GM03348 (cell line): ENCODE data around the gene PLBD1.

Experiments
- DNase-seq: peaks from one replicate; pipeline ENCODE4 v3.0.0; 2012; ENCODE audit warnings: low spot score

PLBD1 gene, protein sequence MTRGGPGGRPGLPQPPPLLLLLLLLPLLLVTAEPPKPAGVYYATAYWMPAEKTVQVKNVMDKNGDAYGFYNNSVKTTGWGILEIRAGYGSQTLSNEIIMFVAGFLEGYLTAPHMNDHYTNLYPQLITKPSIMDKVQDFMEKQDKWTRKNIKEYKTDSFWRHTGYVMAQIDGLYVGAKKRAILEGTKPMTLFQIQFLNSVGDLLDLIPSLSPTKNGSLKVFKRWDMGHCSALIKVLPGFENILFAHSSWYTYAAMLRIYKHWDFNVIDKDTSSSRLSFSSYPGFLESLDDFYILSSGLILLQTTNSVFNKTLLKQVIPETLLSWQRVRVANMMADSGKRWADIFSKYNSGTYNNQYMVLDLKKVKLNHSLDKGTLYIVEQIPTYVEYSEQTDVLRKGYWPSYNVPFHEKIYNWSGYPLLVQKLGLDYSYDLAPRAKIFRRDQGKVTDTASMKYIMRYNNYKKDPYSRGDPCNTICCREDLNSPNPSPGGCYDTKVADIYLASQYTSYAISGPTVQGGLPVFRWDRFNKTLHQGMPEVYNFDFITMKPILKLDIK

DNA sequence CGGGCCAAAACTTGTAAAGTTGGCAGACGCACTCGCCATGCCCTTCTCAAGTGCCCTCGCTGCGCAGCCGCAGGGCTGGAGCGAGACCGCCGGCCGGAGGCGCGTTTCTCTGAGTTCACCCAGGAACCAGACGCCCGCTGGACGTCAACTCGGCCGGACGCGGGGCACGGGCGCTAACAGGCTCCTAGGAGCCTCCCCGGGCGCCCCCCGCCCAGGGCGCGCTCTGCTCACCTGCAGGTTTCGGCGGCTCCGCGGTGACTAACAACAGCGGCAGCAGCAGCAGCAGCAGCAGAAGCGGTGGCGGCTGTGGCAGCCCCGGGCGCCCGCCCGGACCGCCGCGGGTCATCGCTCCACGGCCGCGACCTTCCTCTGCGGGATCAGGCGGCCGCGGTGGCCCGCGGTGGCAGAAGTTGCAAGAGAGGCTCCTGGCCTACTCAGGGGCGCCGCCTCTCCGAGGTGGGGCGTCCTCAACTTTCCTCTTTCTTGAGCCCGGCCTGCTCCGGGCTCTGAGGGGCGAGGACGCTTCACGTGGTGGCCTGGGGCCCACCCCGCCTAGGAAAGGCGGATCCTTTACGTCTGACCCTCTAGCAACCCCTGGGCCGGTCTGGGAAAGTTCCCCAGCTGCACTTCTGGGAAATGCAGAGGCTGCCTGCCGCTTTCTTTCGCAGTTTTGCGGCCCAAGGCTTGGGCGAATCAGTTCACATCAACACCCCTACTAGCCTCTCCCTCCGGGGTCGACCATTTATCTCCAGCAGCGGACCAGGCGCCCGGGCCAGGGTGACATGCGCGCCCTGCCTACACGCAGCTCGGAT lies at the start of gene PLBD1:
PLBD1 (minus strand) TSS at position 533 of the 812 bp plus-strand sequence; CDS start at position 346, 187 bp downstream.
- DNase-seq, result peak; percentile 38

DNA sequence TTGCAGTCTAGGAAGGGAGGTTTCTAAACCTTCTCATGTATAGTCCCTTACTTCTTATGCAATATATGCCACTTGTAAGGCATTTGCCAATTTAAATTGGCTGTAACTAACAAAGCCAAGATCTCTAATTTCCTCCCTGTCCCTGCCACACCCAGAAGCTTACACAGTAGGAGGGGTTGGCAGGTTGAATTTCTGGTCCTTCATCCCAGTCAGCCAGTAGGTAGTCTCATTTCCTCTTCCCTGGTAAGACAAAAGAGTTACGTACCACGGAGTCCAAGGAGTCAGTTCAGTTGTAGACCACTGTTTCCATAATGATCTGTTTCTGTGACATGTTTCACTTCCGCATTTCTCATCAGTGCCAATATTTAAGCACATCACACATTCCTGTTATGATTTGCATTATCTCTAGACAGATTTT lies 47.0 kb upstream of the PLBD1 start:
- no peak for DNase-seq

DNA sequence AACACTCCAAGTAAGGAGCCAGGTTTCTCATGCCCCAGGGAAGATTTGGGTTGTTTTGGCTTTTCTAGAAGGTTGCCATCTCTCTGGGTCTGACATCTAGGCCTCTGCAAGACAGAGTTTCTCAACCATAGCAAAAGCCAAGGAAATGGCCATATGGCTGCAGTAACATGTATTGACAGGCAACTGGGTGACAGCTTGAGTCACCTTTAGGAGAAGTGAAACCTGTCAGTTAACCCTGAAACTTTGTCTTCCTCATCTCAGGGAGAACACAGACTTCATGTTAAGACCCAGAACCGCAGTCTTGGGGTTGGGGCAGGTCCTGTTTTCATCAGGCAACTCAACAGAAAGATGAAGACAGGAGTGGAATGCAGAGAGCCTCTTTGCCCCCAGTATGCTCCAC lies 46.0 kb upstream of the PLBD1 start:
- DNase-seq, result no peak

DNA sequence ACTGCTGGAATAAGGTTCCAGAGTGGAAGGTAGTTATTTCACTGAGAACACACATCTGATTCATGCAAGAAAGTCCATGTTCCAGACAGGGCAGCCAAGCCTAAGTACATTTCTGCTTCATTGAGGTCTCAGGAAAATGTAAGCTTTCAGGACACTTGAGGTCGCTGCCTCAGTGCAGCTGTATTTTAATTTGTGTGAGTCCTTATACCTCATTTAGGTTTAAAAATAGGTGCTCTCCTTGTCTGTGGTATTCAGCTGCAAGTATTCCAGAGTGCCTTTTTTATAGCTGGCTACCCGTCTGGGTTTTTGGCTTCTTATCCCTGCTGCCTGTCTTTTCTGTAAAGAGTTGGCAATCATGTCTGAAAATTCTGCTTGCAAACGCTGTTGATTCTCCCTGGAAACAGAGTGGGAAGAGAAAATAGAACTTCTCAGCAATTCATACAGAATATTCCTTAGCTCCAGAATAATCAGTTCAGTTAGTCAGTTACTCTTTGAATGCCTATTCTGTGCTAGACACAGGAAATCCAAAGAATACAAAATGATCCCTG lies 45.3 kb upstream of the PLBD1 start:
- DNase-seq, result no peak

DNA sequence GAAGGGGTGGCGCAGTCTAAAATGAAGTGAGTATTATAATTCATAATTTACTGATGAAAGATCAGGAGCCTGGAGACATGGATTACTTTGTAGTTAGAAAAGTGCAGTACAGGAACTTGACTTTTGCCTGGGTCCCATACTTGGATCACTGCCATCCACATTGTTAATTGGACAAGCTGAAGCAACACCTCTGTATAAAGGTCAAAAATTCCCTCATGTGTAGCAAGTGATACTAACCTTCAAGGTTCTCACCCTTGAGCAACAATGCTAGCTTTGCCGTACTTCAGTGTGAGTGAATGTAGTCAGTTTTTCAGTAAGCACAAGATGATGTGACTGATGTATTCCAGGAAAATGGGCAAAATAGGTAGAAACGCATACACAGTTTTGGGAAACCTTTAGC lies 44.6 kb upstream of the PLBD1 start:
- DNase-seq, result no peak

DNA sequence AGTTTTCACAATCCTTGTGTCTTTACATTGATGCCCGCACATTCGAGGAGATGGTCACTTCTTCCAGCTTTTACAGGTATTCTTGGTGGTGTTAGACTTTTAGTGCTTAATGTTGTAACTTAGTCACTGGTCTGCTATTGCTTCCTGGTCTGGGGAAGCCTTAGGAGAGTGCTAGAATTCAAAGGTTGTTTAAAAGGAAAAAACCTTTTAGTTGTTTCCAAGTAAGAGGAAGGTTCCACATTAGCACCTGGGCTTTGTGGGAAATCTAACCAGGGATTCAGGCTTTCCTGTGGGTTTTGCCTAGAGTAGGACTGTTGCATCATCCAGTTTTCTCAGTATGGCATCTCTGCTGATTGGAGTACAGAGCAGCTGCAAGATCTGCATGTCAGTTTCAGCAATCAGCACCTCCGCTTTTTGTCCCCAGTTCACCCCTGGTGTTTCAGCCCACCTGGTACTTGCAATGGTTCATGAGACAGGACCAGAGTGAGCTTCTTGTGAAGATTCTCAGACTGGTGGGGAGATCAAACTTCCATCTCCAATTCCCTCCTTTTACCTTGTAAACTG lies 44.0 kb upstream of the PLBD1 start:
- no peak for DNase-seq

DNA sequence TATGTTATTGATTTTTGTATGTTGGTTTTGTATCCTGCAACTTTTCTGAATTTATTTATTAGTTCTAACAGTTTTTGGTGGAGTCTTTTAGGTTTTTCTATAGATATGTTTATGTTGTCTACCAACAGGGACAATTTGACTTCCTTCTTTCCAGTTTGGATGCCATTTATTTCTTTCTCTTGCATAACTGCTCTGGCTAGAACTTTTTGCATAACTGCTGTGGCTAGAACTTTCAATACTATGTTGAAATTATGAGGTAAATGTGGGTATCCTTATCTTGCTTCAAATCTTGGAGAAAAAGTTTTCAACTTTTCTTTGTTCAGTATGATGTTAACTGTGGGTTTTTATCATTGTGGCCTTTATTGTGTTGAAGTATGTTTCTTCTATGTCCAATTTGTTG lies 39.9 kb upstream of the PLBD1 start:
- DNase-seq, result no peak

DNA sequence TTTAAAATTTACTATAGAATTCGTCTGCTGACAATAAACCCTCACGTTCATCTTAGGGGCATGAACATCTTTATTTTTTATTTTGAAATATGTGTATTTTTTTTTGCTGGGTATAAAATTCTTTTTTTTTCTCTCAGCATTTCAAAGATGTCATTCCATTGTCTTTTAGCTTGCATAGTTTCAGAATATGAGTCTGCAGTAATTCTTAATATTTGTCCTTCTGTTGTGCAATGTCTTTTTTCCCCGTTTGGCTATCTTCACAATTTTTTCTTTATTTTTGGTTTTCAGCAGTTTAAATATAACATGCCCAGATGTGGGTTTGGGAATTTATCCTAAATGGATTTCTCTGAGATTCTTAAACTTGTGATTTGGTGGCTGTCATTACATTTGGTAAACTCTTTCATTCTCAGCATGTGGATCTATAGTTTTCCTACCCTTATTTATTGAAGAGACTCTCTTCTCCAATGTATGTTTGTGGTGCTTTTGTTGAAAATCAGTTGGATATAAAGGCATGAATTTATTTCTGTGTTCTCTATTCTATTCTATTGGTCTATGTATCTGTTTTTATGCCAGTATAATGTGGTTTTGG lies 37.8 kb upstream of the PLBD1 start:
- DNase-seq, result no peak

DNA sequence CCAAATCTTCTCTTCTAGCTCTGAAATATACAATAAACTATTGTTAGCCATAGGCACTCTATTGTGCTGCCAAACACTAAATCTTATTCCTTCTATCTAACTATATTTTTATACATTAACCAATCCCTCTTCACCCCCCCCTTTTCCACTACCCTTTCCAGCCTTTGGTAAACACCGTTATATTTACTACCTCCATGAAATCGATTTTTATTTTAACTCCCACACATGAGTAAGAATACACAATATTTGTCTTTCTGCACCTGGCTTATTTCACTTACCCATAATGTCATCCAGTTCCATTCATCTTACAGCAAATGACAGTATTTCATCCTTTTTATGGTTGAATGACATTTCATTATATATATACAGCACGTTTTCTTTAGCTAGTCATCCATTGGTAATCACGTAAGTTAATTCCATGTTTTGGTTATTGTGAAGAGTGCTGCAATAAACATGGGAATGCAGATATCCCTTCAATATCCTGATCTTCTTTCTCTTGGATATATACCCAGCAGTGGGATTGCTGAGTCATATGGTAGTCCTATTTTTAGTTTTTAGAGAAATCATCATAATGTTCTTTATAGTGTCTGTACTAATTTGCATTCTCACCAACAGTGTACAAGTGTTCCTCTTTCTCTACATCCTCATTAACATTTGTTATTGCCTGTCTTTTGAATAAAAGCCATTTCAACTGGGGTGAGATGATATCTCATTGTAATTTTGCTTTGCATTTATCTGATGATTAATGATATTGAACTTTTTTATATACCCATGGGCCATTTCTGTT lies 34.2 kb upstream of the PLBD1 start:
- DNase-seq, result no peak

DNA sequence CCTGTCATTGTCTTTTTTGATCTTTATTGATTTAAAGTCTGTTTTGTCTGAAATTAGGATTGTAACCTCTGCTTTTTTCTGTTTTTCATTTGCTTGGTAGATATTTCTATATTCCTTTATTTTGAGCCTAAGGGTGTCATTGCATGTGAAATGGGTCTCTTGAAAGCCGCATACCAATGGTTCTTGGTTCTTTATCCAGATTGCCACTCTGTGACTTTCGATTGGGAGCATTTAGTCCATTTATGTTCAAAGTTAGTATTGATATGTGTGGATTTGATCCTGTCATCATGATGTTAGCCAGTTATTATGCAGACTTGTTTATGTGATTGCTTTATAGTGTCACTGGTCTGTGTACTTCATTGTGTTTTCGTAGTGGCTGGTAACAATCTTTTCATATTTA lies 29.8 kb upstream of the PLBD1 start:
- no peak for DNase-seq

DNA sequence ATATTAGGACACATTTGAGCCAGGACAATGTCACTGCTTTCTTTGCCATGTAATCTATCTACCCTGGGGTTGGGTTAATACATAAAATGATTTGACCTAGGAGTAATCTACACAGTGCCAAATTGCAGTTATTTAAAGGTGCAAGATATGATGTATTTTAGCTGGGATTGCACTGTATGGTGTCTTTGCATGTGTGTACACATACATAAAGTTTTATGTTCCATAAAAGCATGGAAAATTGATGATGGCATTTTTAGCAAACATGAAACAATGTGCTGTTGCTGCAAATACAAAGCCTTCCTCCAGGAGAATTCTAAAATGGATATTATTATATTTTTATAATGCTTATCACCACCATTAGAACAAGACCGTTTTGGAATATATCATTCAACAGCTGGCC lies 24.0 kb upstream of the PLBD1 start:
- no peak for DNase-seq

DNA sequence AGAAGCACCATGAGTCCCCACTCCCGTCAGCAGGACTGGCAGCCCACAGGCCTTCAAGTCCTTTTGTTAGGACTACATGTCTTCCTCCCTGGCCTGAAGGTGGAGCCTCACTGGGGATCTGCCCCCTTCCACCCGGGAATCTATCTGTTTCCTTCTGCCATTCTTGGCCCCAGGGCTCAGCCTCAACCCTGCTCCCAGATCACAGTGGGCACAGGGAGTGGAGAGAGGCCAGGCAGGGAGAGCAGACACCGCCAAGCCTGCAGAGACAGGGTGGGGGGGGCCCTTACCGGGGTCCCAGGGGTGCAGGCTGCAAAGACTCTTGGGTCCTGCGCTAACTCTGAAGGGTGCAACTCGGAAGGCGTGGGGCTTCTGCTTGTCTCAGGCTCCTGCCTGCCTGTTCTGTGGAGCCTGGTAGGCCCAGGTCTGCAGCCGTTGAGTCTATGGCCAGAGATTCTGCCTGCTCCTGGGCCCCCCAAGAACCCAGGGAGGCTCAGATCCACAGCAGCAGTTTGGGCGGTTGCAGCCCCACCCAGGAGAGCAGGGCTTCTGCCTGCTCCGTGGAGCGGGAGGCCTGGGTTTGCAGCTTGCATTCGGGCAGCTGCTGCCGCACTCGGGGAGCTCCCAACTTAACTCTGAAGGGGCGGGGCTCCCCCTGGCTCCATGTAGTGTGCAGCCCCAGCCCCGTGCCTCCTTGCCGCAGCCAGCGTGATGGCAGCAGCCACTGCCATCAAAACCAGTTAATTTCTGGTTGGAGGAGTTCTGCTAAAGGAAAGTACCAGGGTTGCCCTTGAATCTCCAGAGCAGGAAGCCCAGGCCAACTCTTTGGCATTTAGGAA lies 21.7 kb upstream of the PLBD1 start:
- no peak for DNase-seq

DNA sequence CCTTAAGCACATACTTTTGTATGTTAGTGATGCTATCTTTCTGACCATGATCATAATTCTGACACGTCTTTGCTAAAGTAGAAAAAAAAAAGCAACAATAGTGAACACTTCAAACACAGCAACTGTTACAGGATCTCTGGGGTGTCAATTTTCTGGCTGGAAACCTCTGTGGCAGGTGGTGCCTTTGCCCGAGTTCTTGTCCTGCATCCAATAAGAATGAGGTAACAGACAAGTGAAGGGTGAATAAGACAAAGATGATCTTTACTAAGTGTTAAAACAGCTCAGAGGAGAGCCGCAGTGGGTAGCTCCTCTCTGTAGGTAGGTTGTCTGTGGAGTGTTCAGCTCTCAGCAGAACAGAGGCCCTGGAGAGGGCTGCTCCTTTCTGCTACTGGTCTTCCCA lies 20.9 kb upstream of the PLBD1 start:
- DNase-seq, result no peak

DNA sequence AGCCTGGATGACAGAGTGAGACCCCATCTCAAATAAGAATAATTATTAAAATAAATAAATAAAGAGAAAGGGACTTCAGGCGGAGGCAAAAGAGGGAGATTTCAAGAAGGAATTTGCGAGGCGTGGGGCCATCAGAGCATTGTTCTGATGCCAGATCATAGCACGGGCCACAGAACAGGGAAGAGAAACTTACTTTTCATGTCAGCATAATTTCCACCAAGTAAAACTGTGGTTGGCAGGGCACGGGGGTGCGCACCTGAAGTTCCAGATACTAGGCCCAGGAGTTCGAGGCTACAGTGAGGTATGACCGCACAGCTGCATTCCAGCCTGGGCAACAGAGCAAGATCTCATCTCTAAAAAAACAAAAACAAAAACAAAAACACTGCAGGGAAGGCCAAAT lies 11.0 kb upstream of the PLBD1 start:
- no peak for DNase-seq

DNA sequence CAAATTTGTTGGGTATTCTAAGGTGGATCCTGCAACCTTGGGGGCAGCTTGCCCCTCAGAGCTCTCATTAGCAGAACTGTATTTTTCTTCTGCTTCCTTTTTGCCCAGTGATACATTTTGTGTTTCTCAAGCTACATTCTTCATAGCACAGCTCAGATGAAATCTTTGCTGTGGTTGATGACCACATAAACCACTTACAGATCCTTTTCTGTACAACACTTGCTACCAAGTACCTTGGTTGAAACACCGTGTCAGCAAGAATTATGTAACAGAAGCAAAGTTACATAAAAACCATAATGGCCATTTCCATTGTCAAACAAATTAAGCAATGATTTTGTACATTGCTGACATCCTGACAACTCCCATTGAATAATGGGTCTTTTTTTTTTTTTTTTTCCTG lies 9.7 kb upstream of the PLBD1 start:
- no peak for DNase-seq

DNA sequence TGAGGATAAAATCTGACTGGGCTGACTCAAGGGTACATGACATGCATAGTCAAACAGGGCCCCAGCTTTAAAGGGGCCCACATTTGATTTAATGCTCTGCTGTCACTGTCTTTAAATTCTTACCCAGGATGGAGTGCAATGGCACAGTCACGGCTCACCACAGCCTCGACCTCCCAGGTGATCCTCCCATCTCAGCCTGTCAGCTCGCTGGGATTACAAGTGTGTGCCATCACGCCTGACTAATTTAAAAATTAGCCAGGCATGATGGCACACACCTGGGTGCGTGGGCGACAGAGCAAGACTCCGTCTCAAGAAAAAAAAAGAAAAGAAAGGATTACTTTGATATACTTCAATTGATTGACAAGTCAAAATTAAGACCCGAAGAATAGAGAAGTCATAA lies 9.2 kb upstream of the PLBD1 start:
- DNase-seq, result no peak

DNA sequence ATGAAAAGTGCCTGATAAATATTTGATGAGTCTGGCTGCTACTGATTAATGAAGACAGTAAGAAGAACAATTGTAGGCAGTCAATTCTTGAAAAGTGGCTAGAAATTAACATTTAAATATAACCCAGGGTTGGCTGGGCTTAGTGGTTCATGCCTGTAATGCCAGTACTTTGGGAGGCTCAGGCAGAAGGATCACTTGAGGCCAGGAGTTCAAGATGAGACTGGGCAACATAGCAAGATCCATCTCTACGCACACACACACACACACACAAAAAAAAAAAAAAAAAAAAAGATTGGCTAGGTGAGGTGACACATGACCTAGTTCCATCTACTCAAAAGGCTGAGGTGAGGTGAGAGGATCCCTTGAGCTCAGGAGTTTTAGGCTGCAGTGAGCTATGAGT lies 7.9 kb upstream of the PLBD1 start:
- no peak for DNase-seq

DNA sequence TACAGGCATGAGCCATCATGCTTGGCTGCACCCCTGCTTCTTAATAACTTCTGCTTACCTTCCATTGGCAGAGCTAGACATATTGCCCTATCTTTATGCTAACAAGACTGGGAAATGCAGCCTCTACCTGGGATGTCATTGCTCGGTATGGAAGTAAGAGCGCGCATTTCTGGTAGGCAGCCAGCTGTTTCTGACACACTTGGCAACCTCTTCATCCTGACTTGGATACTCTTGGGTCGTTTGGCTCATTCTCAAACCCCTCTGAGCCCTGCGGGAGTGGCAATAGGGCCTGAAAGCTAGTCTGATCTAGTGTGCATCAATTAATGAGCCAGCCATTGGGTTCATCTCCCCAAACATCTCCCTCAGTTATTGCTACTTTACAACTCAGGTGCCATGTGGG lies 5.4 kb upstream of the PLBD1 start:
- DNase-seq, result no peak

DNA sequence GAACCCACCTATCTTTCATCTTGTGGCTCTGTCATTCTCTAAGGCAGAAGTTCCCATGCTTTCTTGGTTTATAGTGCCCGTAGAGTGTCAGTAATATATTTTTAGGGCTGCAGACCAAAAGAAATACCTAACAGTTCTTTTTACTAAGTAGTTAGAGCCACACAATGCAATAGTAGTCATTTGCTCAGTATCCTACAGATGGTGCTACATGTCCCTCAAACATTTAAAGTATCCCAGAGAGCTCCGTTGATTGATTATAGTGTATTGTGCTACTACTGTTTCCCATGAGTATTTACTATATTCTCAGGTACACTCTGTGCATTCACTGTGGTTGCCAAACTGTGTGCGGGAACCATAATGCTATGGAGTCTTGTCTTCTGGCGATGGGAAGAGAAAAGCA lies 4.7 kb upstream of the PLBD1 start:
- DNase-seq, result no peak

DNA sequence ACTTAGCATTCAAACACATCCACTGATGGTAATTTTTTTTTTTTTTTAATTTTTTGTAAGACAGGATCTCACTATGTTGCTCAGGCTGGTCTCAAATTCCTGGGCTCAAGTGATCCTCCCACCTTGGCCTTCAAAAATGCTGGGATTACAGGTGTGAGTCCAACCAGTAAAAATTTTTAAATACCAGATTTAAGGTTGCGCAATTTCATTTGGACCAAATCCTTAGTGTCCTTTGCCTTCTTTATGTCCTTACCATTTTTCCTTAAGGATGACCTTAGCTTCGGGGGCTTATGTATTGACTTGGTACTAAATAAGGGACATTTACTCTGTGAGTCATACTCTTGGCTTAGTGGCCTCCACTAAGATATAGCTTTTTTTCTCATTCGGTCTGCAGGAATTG lies 4.1 kb upstream of the PLBD1 start:
- DNase-seq, result no peak
